ENCODE measurements around the gene FBXO2. TPM values are rescaled to one million over a fixed set of nuclear protein-coding genes. Genes with fewer than 3 reads are reported as not detected.

The FBXO2 gene
- total RNA-seq, 2 experiments from 2014 or later: 3.2 to 3.7 TPM

DNA sequence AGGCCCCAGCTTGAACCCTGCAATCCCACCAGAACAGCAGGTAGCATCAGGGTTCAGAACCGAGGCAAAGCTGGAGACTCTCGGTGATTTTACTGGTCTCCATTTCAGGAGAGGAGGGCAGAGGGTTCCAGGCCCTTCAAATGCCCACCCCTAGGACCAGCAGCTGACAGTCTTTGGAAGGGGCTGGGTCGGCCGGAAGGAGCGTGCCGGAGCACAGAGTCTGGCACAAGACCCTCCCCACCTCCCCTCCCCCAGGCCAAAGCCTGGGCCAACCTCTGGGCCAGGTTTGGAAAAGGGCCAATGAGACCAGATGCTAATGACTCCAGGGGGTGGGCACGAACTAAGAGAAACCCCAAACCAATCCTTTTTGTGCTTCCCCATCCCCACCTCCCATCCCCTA, 6.9 kb downstream of the FBXO2 start:
- H3K36me3 ChIP-seq (ENCODE audit: insufficient read depth, low read length): no peaks in the 10 kb centered on the region
- Mint-ChIP-seq H3K27ac (no peak overlapping the region), H3K9me3 (no peaks in the 10 kb centered on the region), H3K4me3 (no peak overlapping the region), H3K27me3 (peaks cover 3% of the 10 kb centered on the region), H3K36me3 (ENCODE audit: low read depth) (no peaks in the 10 kb centered on the region), H3K4me1 (ENCODE audit: low read depth) (peaks cover 31% of the 10 kb centered on the region)
- no peak for DNase-seq
- H3K27me3 ChIP-seq (ENCODE audit: control insufficient read depth in 1 of 2, insufficient read depth in 2 of 2, low read length in 2 of 2): no peaks in the 10 kb centered on the region
- intact Hi-C loops (cut with DNase I, micrococcal nuclease): loop anchor here in 1 of 2 experiments (10.0 kb wide), 1 partner anchor 1153 kb away; no protein-coding TSS in a partner anchor
- no peak overlapping the region for H3K27ac ChIP-seq (ENCODE audit: low read depth in 1 of 2, low read length in 2 of 2)
- H3K4me1 ChIP-seq (ENCODE audit: insufficient read depth, low read length): peaks cover 34% of the 10 kb centered on the region
- no peak for ATAC-seq (ENCODE audit: poor library complexity)
- ChIA-PET CTCF (interaction anchor here (1.5 kb wide), 1 partner anchor 406 kb away, joined by 4 read pairs; no protein-coding TSS in a partner anchor), POLR2A (no interaction called here)
- no peak overlapping the region for H3K4me3 ChIP-seq (ENCODE audit: low read length)
- TF ChIP-seq, protein P1, sequence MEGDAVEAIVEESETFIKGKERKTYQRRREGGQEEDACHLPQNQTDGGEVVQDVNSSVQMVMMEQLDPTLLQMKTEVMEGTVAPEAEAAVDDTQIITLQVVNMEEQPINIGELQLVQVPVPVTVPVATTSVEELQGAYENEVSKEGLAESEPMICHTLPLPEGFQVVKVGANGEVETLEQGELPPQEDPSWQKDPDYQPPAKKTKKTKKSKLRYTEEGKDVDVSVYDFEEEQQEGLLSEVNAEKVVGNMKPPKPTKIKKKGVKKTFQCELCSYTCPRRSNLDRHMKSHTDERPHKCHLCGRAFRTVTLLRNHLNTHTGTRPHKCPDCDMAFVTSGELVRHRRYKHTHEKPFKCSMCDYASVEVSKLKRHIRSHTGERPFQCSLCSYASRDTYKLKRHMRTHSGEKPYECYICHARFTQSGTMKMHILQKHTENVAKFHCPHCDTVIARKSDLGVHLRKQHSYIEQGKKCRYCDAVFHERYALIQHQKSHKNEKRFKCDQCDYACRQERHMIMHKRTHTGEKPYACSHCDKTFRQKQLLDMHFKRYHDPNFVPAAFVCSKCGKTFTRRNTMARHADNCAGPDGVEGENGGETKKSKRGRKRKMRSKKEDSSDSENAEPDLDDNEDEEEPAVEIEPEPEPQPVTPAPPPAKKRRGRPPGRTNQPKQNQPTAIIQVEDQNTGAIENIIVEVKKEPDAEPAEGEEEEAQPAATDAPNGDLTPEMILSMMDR (IDR thresholded peaks at IDR 0.05): no peak
- no peaks in the 10 kb centered on the region for H3K9me3 ChIP-seq (ENCODE audit: control insufficient read depth in 1 of 2, insufficient read depth in 1 of 2, low read length in 2 of 2)

DNA sequence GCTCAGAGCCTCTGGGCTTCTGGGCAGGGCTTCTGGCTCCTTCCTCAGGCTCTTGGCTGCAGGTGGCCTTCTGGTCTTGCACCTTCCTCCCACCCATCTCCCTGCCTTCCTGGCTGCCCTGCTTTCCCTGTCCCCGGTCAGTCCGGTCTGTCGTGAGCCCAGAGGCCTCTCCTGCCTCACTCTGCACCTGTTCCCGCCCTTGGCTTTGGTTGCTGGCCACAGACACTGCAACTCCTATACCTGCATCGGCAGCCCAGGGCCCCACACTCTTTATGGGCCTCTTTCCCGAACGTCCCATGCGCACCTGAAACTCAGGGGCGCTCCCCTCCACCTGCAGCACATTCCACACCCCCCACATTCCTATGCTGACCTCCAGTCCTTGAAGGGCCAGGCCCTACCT, 7.9 kb downstream of the FBXO2 start:
- H3K4me1 ChIP-seq (ENCODE audit: insufficient read depth, low read length): peaks cover 32% of the 10 kb centered on the region
- Mint-ChIP-seq H3K36me3 (ENCODE audit: low read depth) (no peaks in the 10 kb centered on the region), H3K27ac (no peak overlapping the region), H3K4me3 (no peak overlapping the region), H3K9me3 (no peaks in the 10 kb centered on the region), H3K4me1 (ENCODE audit: low read depth) (peaks cover 25% of the 10 kb centered on the region), H3K27me3 (peaks cover 5% of the 10 kb centered on the region)
- H3K27ac ChIP-seq (ENCODE audit: low read depth in 1 of 2, low read length in 2 of 2): no peak overlapping the region
- no peak overlapping the region for H3K4me3 ChIP-seq (ENCODE audit: low read length)
- no peak for ATAC-seq (ENCODE audit: poor library complexity)
- no peak for DNase-seq
- H3K27me3 ChIP-seq (ENCODE audit: control insufficient read depth in 1 of 2, insufficient read depth in 2 of 2, low read length in 2 of 2): no peaks in the 10 kb centered on the region
- intact Hi-C loops (cut with DNase I, micrococcal nuclease): loop anchor here in 1 of 2 experiments (10.0 kb wide), 1 partner anchor 1152 kb away; no protein-coding TSS in a partner anchor
- H3K36me3 ChIP-seq (ENCODE audit: insufficient read depth, low read length): no peaks in the 10 kb centered on the region
- ChIA-PET CTCF (interaction anchor here (0.6 to 2.6 kb wide), 20 partner anchors 10 to 609 kb away, joined by 3 to 21 read pairs (median 4); partner anchors contain the start of genes FBXO6 and MAD2L2), POLR2A (interaction anchor here (1.0 to 1.4 kb wide), 5 partner anchors 9 to 609 kb away, joined by 3 to 5 read pairs (median 3); partner anchors contain the start of genes AGTRAP and FBXO44)
- TF ChIP-seq, protein P1 (IDR thresholded peaks at IDR 0.05): no peak
- H3K9me3 ChIP-seq (ENCODE audit: control insufficient read depth in 1 of 2, insufficient read depth in 1 of 2, low read length in 2 of 2): no peaks in the 10 kb centered on the region

DNA sequence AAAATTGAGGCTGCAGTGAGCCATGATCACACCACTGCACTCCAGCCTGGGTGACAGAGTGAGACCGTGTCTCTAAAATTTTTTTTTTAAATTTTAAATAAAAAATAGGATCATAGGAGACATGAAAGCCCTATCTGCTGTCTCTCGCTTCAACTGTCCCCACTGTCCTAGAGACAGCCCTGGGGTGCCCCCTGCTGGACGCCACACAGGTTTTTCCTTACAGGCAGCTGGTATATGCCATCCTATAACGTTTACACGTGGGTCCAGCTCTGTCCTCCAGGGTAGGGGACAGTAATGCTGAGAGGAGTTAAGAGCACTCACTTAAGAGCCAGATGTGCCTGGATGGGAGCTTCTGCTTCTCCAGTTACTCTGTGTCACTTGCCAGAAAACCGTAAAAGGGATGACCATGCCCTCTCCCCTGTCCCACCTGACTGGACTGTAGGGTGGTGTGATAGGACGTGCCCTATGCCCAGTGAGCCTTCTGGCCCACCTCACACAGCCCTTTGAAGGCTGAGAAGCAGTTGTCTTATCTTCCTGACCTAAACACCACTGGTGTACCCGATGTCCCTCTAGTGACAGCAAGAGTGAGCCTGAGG, 8.5 kb downstream of the FBXO2 start:
- Mint-ChIP-seq H3K4me1 (ENCODE audit: low read depth) (peaks cover 19% of the 10 kb centered on the region), H3K36me3 (ENCODE audit: low read depth) (no peaks in the 10 kb centered on the region), H3K27ac (no peak overlapping the region), H3K9me3 (no peaks in the 10 kb centered on the region), H3K27me3 (peaks cover 5% of the 10 kb centered on the region), H3K4me3 (no peak overlapping the region)
- CTCF ChIA-PET: interaction anchor here (0.6 to 2.6 kb wide), 20 partner anchors 9 to 608 kb away, joined by 3 to 21 read pairs (median 4); partner anchors contain the start of genes FBXO6 and MAD2L2
- TF ChIP-seq, protein P1 (IDR thresholded peaks at IDR 0.05): peak; percentile 75
- no peak overlapping the region for H3K27ac ChIP-seq (ENCODE audit: low read depth in 1 of 2, low read length in 2 of 2)
- no peak overlapping the region for H3K4me3 ChIP-seq (ENCODE audit: low read length)
- intact Hi-C loops (cut with DNase I, micrococcal nuclease): loop anchor here in 1 of 2 experiments (10.0 kb wide), 1 partner anchor 1151 kb away; no protein-coding TSS in a partner anchor
- H3K4me1 ChIP-seq (ENCODE audit: insufficient read depth, low read length): peaks cover 26% of the 10 kb centered on the region
- ATAC-seq (ENCODE audit: poor library complexity): peak; percentile 59
- POLR2A ChIA-PET: interaction anchor here (1.0 to 1.4 kb wide), 5 partner anchors 9 to 608 kb away, joined by 3 to 5 read pairs (median 3); partner anchors contain the start of genes AGTRAP and FBXO44
- H3K27me3 ChIP-seq (ENCODE audit: control insufficient read depth in 1 of 2, insufficient read depth in 2 of 2, low read length in 2 of 2): no peaks in the 10 kb centered on the region
- H3K36me3 ChIP-seq (ENCODE audit: insufficient read depth, low read length): no peaks in the 10 kb centered on the region
- DNase-seq: peak; percentile 71 to 90 (median 78)
- no peaks in the 10 kb centered on the region for H3K9me3 ChIP-seq (ENCODE audit: control insufficient read depth in 1 of 2, insufficient read depth in 1 of 2, low read length in 2 of 2)

Data from CD4-positive, alpha-beta T cell (primary cell).